Hepatocyte (in vitro differentiated cells): Measurements from ENCODE around the gene AGTPBP1. TPM values are rescaled to one million over a fixed set of nuclear protein-coding genes. Genes with fewer than 3 reads are reported as not detected.
"Not testable (repeated sequence)": the region's sequence is repeated elsewhere in the genome, so short reads cannot be mapped to it uniquely, and the experiment has no call there.

Experiments used
- DNase-seq: peaks from one replicate; pipeline ENCODE4 v3.0.0-alpha.2; 2016; ENCODE audit warnings: low spot score
- H2AFZ ChIP-seq: fragments of 200-600 bp; sonication (generic); 2 replicates; pipeline ENCODE4 v1.6.0; 2016; ENCODE audit warnings: antibody characterized with exemption, mild to moderate bottlenecking
- H3K27ac ChIP-seq: fragments of 200-600 bp; sonication (generic); 2 replicates; pipeline ENCODE4 v1.5.1; 2016; ENCODE audit warnings: mild to moderate bottlenecking
- H3K27me3 ChIP-seq: fragments of 200-600 bp; sonication (generic); 2 replicates; pipeline ENCODE4 v1.6.1; 2016
- H3K36me3 ChIP-seq: fragments of 200-600 bp; sonication (generic); replicated peaks from 2 replicates; pipeline ENCODE4 v1.5.1; 2016; ENCODE audit warnings: low read depth; ENCODE audit not compliant: insufficient read depth
- H3K4me1 ChIP-seq: fragments of 200-600 bp; sonication (generic); 2 replicates; pipeline ENCODE4 v1.5.1; 2016; ENCODE audit warnings: mild to moderate bottlenecking, moderate library complexity; ENCODE audit not compliant: insufficient read depth
- H3K4me2 ChIP-seq: fragments of 200-600 bp; sonication (generic); 2 replicates; pipeline ENCODE4 v1.6.0; 2016
- H3K4me3 ChIP-seq: fragments of 200-600 bp; sonication (generic); 2 replicates; pipeline ENCODE4 v1.5.1; 2016; ENCODE audit warnings: mild to moderate bottlenecking
- H3K79me2 ChIP-seq: fragments of 200-600 bp; sonication (generic); 2 replicates; pipeline ENCODE4 v1.6.0; 2017; ENCODE audit warnings: mild to moderate bottlenecking
- H3K9me2 ChIP-seq: fragments of 200-600 bp; sonication (generic); replicated peaks from 2 replicates; pipeline ENCODE4 v1.6.0; 2017; ENCODE audit warnings: mild to moderate bottlenecking; ENCODE audit not compliant: insufficient read depth
- H3K9me3 ChIP-seq: fragments of 200-600 bp; sonication (generic); 2 replicates; pipeline ENCODE4 v1.5.1; 2016; ENCODE audit warnings: low read depth, mild to moderate bottlenecking
- H4K20me1 ChIP-seq: fragments of 200-600 bp; sonication (generic); 2 replicates; pipeline ENCODE4 v1.6.0; 2016; ENCODE audit warnings: mild to moderate bottlenecking; ENCODE audit not compliant: insufficient read depth, poor library complexity, severe bottlenecking
- CTCF ChIP-seq: fragments of 200-600 bp; sonication (generic); IDR thresholded peaks from 2 replicates; pipeline ENCODE4 v1.5.1; 2016; ENCODE audit warnings: antibody characterized with exemption, mild to moderate bottlenecking; ENCODE audit not compliant: poor library complexity
- EZH2 ChIP-seq: fragments of 200-600 bp; sonication (generic); IDR thresholded peaks from 2 replicates; pipeline ENCODE4 v1.6.1; 2016; ENCODE audit warnings: antibody characterized with exemption, mild to moderate bottlenecking, borderline replicate concordance
- EZH2phosphoT487 ChIP-seq: fragments of 200-600 bp; sonication (generic); IDR thresholded peaks from one replicate; pipeline ENCODE4 v1.6.1; 2018; ENCODE audit warnings: antibody characterized with exemption, mild to moderate bottlenecking, low read depth, moderate library complexity; ENCODE audit not compliant: unreplicated experiment, severe bottlenecking
- WGBS: methylation state at CpG from one replicate; pipeline ENCODE4 v1.1.6; 2016; ENCODE audit warnings: low lambda C conversion rate; ENCODE audit errors: missing lambda C conversion rate; 5-methylcytosine and 5-hydroxymethylcytosine counted together
- polyA plus RNA-seq: library from polyadenylated mRNA; unstranded; fragments of >200 nt; fragmentation: Nextera tagmentation; extraction: Ambion mirVana; gene quantifications from 2 replicates; pipeline ENCODE4 v1.2.1, GENCODE V29; 2016
- total RNA-seq: library from RNA; depleted of rRNA; stranded (reverse); fragments of >200 nt; gene quantifications from 2 replicates; pipeline ENCODE4 v1.2.3, GENCODE V29; 2014

Gene AGTPBP1
- total RNA-seq (16.8 and 18.3 TPM in 2 replicates), polyA plus RNA-seq (7.6 and 9.0 TPM in 2 replicates)

GRCh38 chr9:85741875-85742596, at the start of gene AGTPBP1:
TSS of gene AGTPBP1 (minus strand) at chr9:85741954. CDS start at chr9:85712533, 29,421 bp downstream.
- Histone ChIP-seq H3K27ac (peak within 1 kb of the TSS; percentile 96), H3K4me2 (peak within 1 kb of the TSS; percentile 92), H3K79me2 (peaks cover 36% of the 10 kb centered on the region), H3K9me3 (no peaks in the 10 kb centered on the region), H3K36me3 (no peaks in the 10 kb centered on the region), H3K27me3 (no peaks in the 10 kb centered on the region), H3K9me2 (no peaks in the 10 kb centered on the region), H4K20me1 (no peaks in the 10 kb centered on the region), H2AFZ (peak within 1 kb of the TSS; percentile 97), H3K4me3 (peak within 1 kb of the TSS; percentile 94), H3K4me1 (peaks cover 5% of the 10 kb centered on the region)
- TF ChIP-seq EZH2phosphoT487 (no peak), EZH2 (no peak), CTCF (no peak)
- DNase-seq: peak; percentile 98
- under 1% methylated on average over 18 of the region's 77 CpGs for WGBS

GRCh38 chr9:85786116-85786515, 44.4 kb upstream of the AGTPBP1 start:
- not testable (repeated sequence) for H3K4me3 ChIP-seq, H3K9me3 ChIP-seq, H4K20me1 ChIP-seq, H3K4me2 ChIP-seq, H3K27me3 ChIP-seq, H3K9me2 ChIP-seq, DNase-seq, H2AFZ ChIP-seq, H3K27ac ChIP-seq, H3K79me2 ChIP-seq, H3K4me1 ChIP-seq, H3K36me3 ChIP-seq
- 10% methylated on average over 7 of the region's 7 CpGs for WGBS
- peak; percentile 23 for TF ChIP-seq CTCF

- not testable (repeated sequence) for H3K4me2 ChIP-seq, DNase-seq, H4K20me1 ChIP-seq, H3K27me3 ChIP-seq, H3K9me3 ChIP-seq, H3K4me1 ChIP-seq, H3K36me3 ChIP-seq, H3K27ac ChIP-seq, H3K4me3 ChIP-seq, H3K79me2 ChIP-seq, H3K9me2 ChIP-seq, H2AFZ ChIP-seq
- 93% methylated on average over 7 of the region's 7 CpGs for WGBS
Observed at GRCh38 chr9:85773844-85774243, 32.1 kb upstream of the AGTPBP1 start.

- H3K79me2 ChIP-seq, H3K4me3 ChIP-seq, H4K20me1 ChIP-seq, H3K36me3 ChIP-seq, DNase-seq, H3K4me1 ChIP-seq, H3K9me2 ChIP-seq, H3K4me2 ChIP-seq, H2AFZ ChIP-seq, H3K27ac ChIP-seq, H3K27me3 ChIP-seq, H3K9me3 ChIP-seq: not testable (repeated sequence)
- WGBS: 82% methylated on average over 3 of the region's 3 CpGs
Observed at GRCh38 chr9:85761802-85762201, 20.0 kb upstream of the AGTPBP1 start.

GRCh38 chr9:85757716-85758115, 16.0 kb upstream of the AGTPBP1 start:
- DNase-seq, H3K27ac ChIP-seq, H3K4me1 ChIP-seq, H4K20me1 ChIP-seq, H2AFZ ChIP-seq, H3K4me3 ChIP-seq, H3K79me2 ChIP-seq, H3K27me3 ChIP-seq, H3K4me2 ChIP-seq, H3K9me3 ChIP-seq, H3K9me2 ChIP-seq, H3K36me3 ChIP-seq: not testable (repeated sequence)
- WGBS: 84% methylated on average over 2 of the region's 2 CpGs

GRCh38 chr9:85756216-85756615, 14.5 kb upstream of the AGTPBP1 start:
- H3K4me3 ChIP-seq, DNase-seq, H3K79me2 ChIP-seq, H3K27me3 ChIP-seq, H3K4me1 ChIP-seq, H3K27ac ChIP-seq, H3K4me2 ChIP-seq, H3K9me2 ChIP-seq, H3K9me3 ChIP-seq, H3K36me3 ChIP-seq, H4K20me1 ChIP-seq, H2AFZ ChIP-seq: not testable (repeated sequence)
- WGBS: 92% methylated on average over 1 of the region's 1 CpG
